ENCODE measurements around the gene AHCYL1. TPM values are rescaled to one million over a fixed set of nuclear protein-coding genes. Genes with fewer than 3 reads are reported as not detected.

AHCYL1 gene
- total and polyA plus RNA-seq, 2 of the 8 experiments (the other 6 are each of a cell fraction or from before 2014, with no cell fraction given), result 64.5 to 95.9 TPM

GRCh38 chr1:110012100-110012780 is 27.7 kb downstream of the AHCYL1 start:
- H2AK5ac ChIP-seq (ENCODE audit: low read depth, low read length), result no peak overlapping the region
- H2BK15ac ChIP-seq (ENCODE audit: low read length), result no peak overlapping the region
- ChIA-PET CTCF (ENCODE audit: partially characterized antibody) (interaction anchor here (0.9 to 3.5 kb wide), 18 partner anchors 10 to 240 kb away, joined by 3 to 39 read pairs (median 7); partner anchors contain the start of genes AHCYL1 and STRIP1), POLR2A (ENCODE audit: partially characterized antibody) (interaction anchor here (0.8 to 0.9 kb wide), 2 partner anchors 22 to 773 kb away, joined by 4 read pairs; partner anchors contain the start of gene STRIP1)
- H3K23me2 ChIP-seq (ENCODE audit: low read depth, low read length), result no peaks in the 10 kb centered on the region
- H3K27ac ChIP-seq (ENCODE audit: low read depth, low read length), result no peak overlapping the region
- H4K8ac ChIP-seq (ENCODE audit: extremely low read depth, insufficient read depth, low read length), result no peak overlapping the region; the same call in 1 of the 2 replicates
- peaks cover 0 to 3% (median 1%) of the 10 kb centered on the region in 4 experiments; a peak in 2 of 7 replicates for H3K4me1 ChIP-seq (replicated peaks in 1 of 4; ENCODE audit: control insufficient read depth in 3 of 4, insufficient read depth in 4 of 4, low read length in 3 of 4)
- no peak overlapping the region for H3K18ac ChIP-seq (ENCODE audit: extremely low read depth, low read length)
- WGBS, 2 experiments (ENCODE audit: extremely low coverage in 1 of 2, insufficient coverage in 1 of 2, insufficient read length in 1 of 2, insufficient replicate concordance in 2 of 2, low coverage in 1 of 2, low lambda C conversion rate in 2 of 2, missing lambda C conversion rate in 1 of 2), result 87% methylated on average over 6 of the region's 6 CpGs; no CpG with 5 or more reads in 1 of the 2 experiments
- no peak overlapping the region for H2BK12ac ChIP-seq (ENCODE audit: low read depth, low read length)
- H2AFZ ChIP-seq (ENCODE audit: low read length), result no peak overlapping the region
- H3K23ac ChIP-seq (ENCODE audit: insufficient read length), result no peak overlapping the region
- H3K4ac ChIP-seq (replicated peaks; ENCODE audit: insufficient read length, low read depth, low read length), result no peak overlapping the region
- no peaks in the 10 kb centered on the region; the same call in 1 of the 2 replicates for H3K79me1 ChIP-seq (ENCODE audit: low read depth, low read length)
- no peak overlapping the region for H2BK20ac ChIP-seq (ENCODE audit: low read length)
- no peak overlapping the region for H4K5ac ChIP-seq (ENCODE audit: insufficient read length, low read depth, low read length)
- no peak for TF ChIP-seq RFX5 (IDR thresholded peaks at IDR 0.05; ENCODE audit: borderline replicate concordance, low read depth, low read length)
- TF ChIP-seq HDAC6 (IDR thresholded peaks at IDR 0.05; ENCODE audit: low read depth, low read length), result no peak
- no peak for TF ChIP-seq EGR1 (IDR thresholded peaks at IDR 0.05; ENCODE audit: borderline replicate concordance, low read depth, low read length)
- peaks cover 22 to 68% (median 54%) of the 10 kb centered on the region in 4 experiments for H3K36me3 ChIP-seq (ENCODE audit: control insufficient read depth in 2 of 4, insufficient read depth in 4 of 4, low read length in 3 of 4)
- no peak overlapping the region for H2BK5ac ChIP-seq (ENCODE audit: low read depth, low read length)
- H3K56ac ChIP-seq (replicated peaks; ENCODE audit: insufficient read length, low read depth, low read length), result no peak overlapping the region
- no peak overlapping the region for H4K91ac ChIP-seq (replicated peaks; ENCODE audit: insufficient read length, low read length)
- H3K14ac ChIP-seq (ENCODE audit: insufficient read length), result no peak overlapping the region
- peaks cover 0 to 5% of the 10 kb centered on the region in 2 experiments for H4K20me1 ChIP-seq (replicated peaks in 1 of 2; ENCODE audit: control insufficient read depth in 1 of 2, insufficient read depth in 2 of 2, low read length in 2 of 2)
- H3K79me2 ChIP-seq (ENCODE audit: control insufficient read depth in 1 of 2, insufficient read depth in 2 of 2, low read length in 2 of 2), result peaks cover 0 to 5% of the 10 kb centered on the region in 2 experiments; a peak in 2 of 4 replicates
- no peak overlapping the region for H3K9ac ChIP-seq (replicated peaks in 1 of 4; ENCODE audit: extremely low read depth in 1 of 4, low read depth in 3 of 4, low read length in 3 of 4)
- H3K27me3 ChIP-seq (replicated peaks in 1 of 4; ENCODE audit: control insufficient read depth in 3 of 4, extremely low read depth in 1 of 4, insufficient read depth in 3 of 4, low read length in 3 of 4), result no peaks in the 10 kb centered on the region
- no peak overlapping the region for H3K4me2 ChIP-seq (ENCODE audit: insufficient read depth in 1 of 2, low read depth in 2 of 2, low read length in 2 of 2)
- H3K4me3 ChIP-seq (ENCODE audit: extremely low read depth in 1 of 4, insufficient read depth in 2 of 4, low read depth in 3 of 4, low read length in 4 of 4), result no peak overlapping the region
- DNase-seq (ENCODE audit: low read depth in 1 of 2, low spot score in 2 of 2) (no peak), FAIRE-seq (no peak)
- no peaks in the 10 kb centered on the region for H3K9me3 ChIP-seq (ENCODE audit: insufficient read depth in 2 of 2, low read depth in 1 of 2, low read length in 1 of 2)
- no peak overlapping the region for H2BK120ac ChIP-seq (replicated peaks; ENCODE audit: low read depth, low read length)

Data from H1 (cell line).